A549 (cell line): Measurements from ENCODE around the gene NPR3. TPM values are rescaled to one million over a fixed set of nuclear protein-coding genes. Genes with fewer than 3 reads are reported as not detected.

ENCODE experiments used
- ATAC-seq, 2 experiments: fragments of 200-7000 bp in 1 of 2; fragments of >200 bp in 1 of 2; cut with Nextera tagmentation in 1 of 2; cut with Tn5 transposase in 1 of 2; 3 replicates each; pipeline versions ENCODE4 v1.8.0 to v1.9.1; 2018 to 2020; ENCODE audit warnings: mild to moderate bottlenecking in 1 of 2, moderate library complexity in 1 of 2
- CTCF ChIA-PET: fragments of 300-600 bp; sonication (Branson Sonifier 250); formaldehyde crosslinking; extraction: SDS; loops from one replicate; lab custom pipeline; 2021; ENCODE audit warnings: antibody characterized with exemption, inconsistent platforms; lab: Yijun Ruan, JAX
- POLR2A ChIA-PET: fragments of 350-600 bp; formaldehyde crosslinking; extraction: SDS; loops from one replicate; lab custom pipeline; 2021; ENCODE audit warnings: antibody characterized with exemption, inconsistent platforms; lab: Yijun Ruan, JAX
- DNase-seq, 2 experiments: peaks; one replicate each; pipeline versions ENCODE4 v3.0.0 to v3.0.0-alpha.2; 2011 to 2016; ENCODE audit warnings: low read depth in 1 of 2, low spot score in 1 of 2
- FAIRE-seq: peaks from 2 replicates; lab custom pipeline; 2011; peaks lifted over from hg19 to GRCh38; lab: Jason Lieb, UNC
- H3K27ac ChIP-seq, 2 experiments: fragments of >200 bp; sonication (Bioruptor Twin); formaldehyde crosslinking; 3 replicates each; pipeline ENCODE4 v1.5.1; 2016 to 2017
- H3K4me1 ChIP-seq: fragments of >200 bp; sonication (Bioruptor Twin); formaldehyde crosslinking; 3 replicates; pipeline ENCODE4 v1.6.1; 2016
- H3K4me2 ChIP-seq: fragments of >200 bp; sonication (Bioruptor Twin); formaldehyde crosslinking; 3 replicates; pipeline ENCODE4 v1.6.1; 2016
- H3K4me3 ChIP-seq: fragments of >200 bp; sonication (Bioruptor Twin); formaldehyde crosslinking; 3 replicates; pipeline ENCODE4 v1.5.1; 2016
- H3K9me3 ChIP-seq: fragments of >200 bp; sonication (Bioruptor Twin); formaldehyde crosslinking; 3 replicates; pipeline ENCODE4 v1.6.1; 2016
- CBX8 ChIP-seq: fragments of 200-600 bp; sonication (generic); IDR thresholded peaks from 2 replicates; pipeline ENCODE4 v1.6.1; 2016
- CEBPB ChIP-seq, 2 experiments: fragments of >200 bp in 1 of 2; sonication (Bioruptor Twin) in 1 of 2; formaldehyde crosslinking in 1 of 2; IDR thresholded peaks; 2 replicates each; pipeline ENCODE4 v1.6.1; 2012 to 2016
- CHD4 ChIP-seq: fragments of 200-600 bp; sonication (generic); IDR thresholded peaks from 2 replicates; pipeline ENCODE4 v1.6.1; 2016; ENCODE audit warnings: antibody characterized with exemption, mild to moderate bottlenecking, borderline replicate concordance
- EHF ChIP-seq: fragments of 250-450 bp; sonication (Bioruptor Pico); IDR thresholded peaks from 2 replicates; pipeline ENCODE4 v1.5.0; 2020; ENCODE audit warnings: mild to moderate bottlenecking
- EP300 ChIP-seq, 2 experiments: fragments of >200 bp; sonication (Bioruptor Twin); formaldehyde crosslinking; IDR thresholded peaks; 2 replicates in 1 of 2; 3 replicates in 1 of 2; pipeline ENCODE4 v1.6.1; 2016 to 2017
- FOSL2 ChIP-seq, 2 experiments: fragments of 450-650 bp in 1 of 2; fragments of >200 bp in 1 of 2; sonication (Bioruptor Twin) in 1 of 2; formaldehyde crosslinking; IDR thresholded peaks; 2 replicates each; pipeline versions ENCODE4 v1.5.0 to v1.6.1; 2016 to 2020; ENCODE audit warnings: mild to moderate bottlenecking in 1 of 2, moderate library complexity in 1 of 2
- GATA3 ChIP-seq: IDR thresholded peaks from 2 replicates; pipeline ENCODE4 v1.6.1; 2012; ENCODE audit warnings: borderline replicate concordance
- HDAC2 ChIP-seq: fragments of 200-600 bp; sonication (generic); IDR thresholded peaks from 2 replicates; pipeline ENCODE4 v1.6.1; 2016
- HEYL ChIP-seq: fragments of 250-450 bp; sonication (Bioruptor Pico); IDR thresholded peaks from 2 replicates; pipeline ENCODE4 v1.8.0; 2021; ENCODE audit warnings: mild to moderate bottlenecking, moderate library complexity
- HOXA7 ChIP-seq: fragments of 250-450 bp; sonication (Bioruptor Pico); IDR thresholded peaks from 2 replicates; pipeline ENCODE4 v1.5.0; 2020; ENCODE audit warnings: mild to moderate bottlenecking, moderate library complexity
- HOXB13 ChIP-seq: fragments of 250-450 bp; sonication (Bioruptor Pico); IDR thresholded peaks from 2 replicates; pipeline ENCODE4 v1.5.0; 2020; ENCODE audit warnings: low read depth, mild to moderate bottlenecking, moderate library complexity
- HOXB5 ChIP-seq: fragments of 250-450 bp; sonication (Bioruptor Pico); IDR thresholded peaks from 2 replicates; pipeline ENCODE4 v1.5.0; 2020; ENCODE audit warnings: mild to moderate bottlenecking, moderate library complexity
- JUN ChIP-seq, 2 experiments: fragments of >200 bp; sonication (Bioruptor Twin); formaldehyde crosslinking; IDR thresholded peaks; 2 replicates in 1 of 2; 3 replicates in 1 of 2; pipeline ENCODE4 v1.6.1; 2016 to 2017
- JUNB ChIP-seq: fragments of >200 bp; sonication (Bioruptor Twin); formaldehyde crosslinking; IDR thresholded peaks from 2 replicates; pipeline ENCODE4 v1.6.1; 2016
- NPAS2 ChIP-seq: fragments of 250-450 bp; sonication (Bioruptor Pico); IDR thresholded peaks from 2 replicates; pipeline ENCODE4 v1.8.0; 2022; ENCODE audit warnings: mild to moderate bottlenecking, moderate library complexity, borderline replicate concordance
- NR3C1 ChIP-seq: fragments of >200 bp; sonication (Bioruptor Twin); formaldehyde crosslinking; IDR thresholded peaks from 3 replicates; pipeline ENCODE4 v1.6.1; 2017
- POLR2AphosphoS2 ChIP-seq: conservative IDR thresholded peaks from 2 replicates; pipeline ENCODE4 v1.6.1; 2012; ENCODE audit warnings: low read length, improper control_type of control experiment, inconsistent platforms
- RAD21 ChIP-seq, 2 experiments: fragments of >200 bp in 1 of 2; sonication (Bioruptor Twin) in 1 of 2; formaldehyde crosslinking in 1 of 2; IDR thresholded peaks in 1 of 2; conservative IDR thresholded peaks in 1 of 2; 2 replicates in 1 of 2; 3 replicates in 1 of 2; pipeline ENCODE4 v1.6.1; 2012 to 2018; ENCODE audit warnings: inconsistent platforms in 1 of 2
- RARB ChIP-seq: fragments of 250-450 bp; sonication (Bioruptor Pico); IDR thresholded peaks from 2 replicates; pipeline ENCODE4 v1.8.0; 2021; ENCODE audit warnings: mild to moderate bottlenecking, moderate library complexity
- RCOR1 ChIP-seq: fragments of 150-350 bp; IDR thresholded peaks from 2 replicates; pipeline ENCODE4 v1.6.1; 2014; ENCODE audit warnings: antibody characterized with exemption, low read length, low read depth
- RNF2 ChIP-seq: fragments of 200-600 bp; sonication (generic); IDR thresholded peaks from 2 replicates; pipeline ENCODE4 v1.6.1; 2016; ENCODE audit warnings: low read depth, mild to moderate bottlenecking, antibody characterized with exemption, moderate library complexity, borderline replicate concordance
- SMC3 ChIP-seq: fragments of >200 bp; sonication (Bioruptor Twin); formaldehyde crosslinking; IDR thresholded peaks from 3 replicates; pipeline ENCODE4 v1.6.1; 2018; ENCODE audit warnings: inconsistent platforms
- SREBF2 ChIP-seq: fragments of 450-650 bp; IDR thresholded peaks from 2 replicates; pipeline ENCODE4 v1.6.1; 2014; ENCODE audit warnings: mild to moderate bottlenecking, moderate library complexity
- TFCP2L1 ChIP-seq: fragments of 250-450 bp; sonication (Bioruptor Pico); IDR thresholded peaks from 2 replicates; pipeline ENCODE4 v1.5.0; 2021; ENCODE audit warnings: mild to moderate bottlenecking
- ZSCAN20 ChIP-seq: fragments of 250-450 bp; sonication (Bioruptor Pico); IDR thresholded peaks from 2 replicates; pipeline ENCODE4 v1.8.0; 2022; ENCODE audit warnings: mild to moderate bottlenecking, moderate library complexity
- whole genome bisulfite sequencing: methylation state at CpG from one replicate; pipeline ENCODE4 v1.1.6; 2017; ENCODE audit errors: missing lambda C conversion rate; 5-methylcytosine and 5-hydroxymethylcytosine counted together
- polyA plus RNA-seq, 4 experiments: library from polyadenylated mRNA; depleted of rRNA in 3 of 4; stranded (reverse); fragments of >200 nt; fragmentation: RNase III in 1 of 4; extraction: RNeasy Plus Mini Kit Qiagen cat#74134 plus additional on column Dnase treatment in 1 of 4; gene quantifications; 2 replicates in 3 of 4; 3 replicates in 1 of 4; pipeline ENCODE4 v1.2.3, GENCODE V29; 2011 to 2017
- TF ChIP-seq, protein P1 (sequence below): fragments of 200-600 bp; sonication (generic); IDR thresholded peaks from 2 replicates; pipeline ENCODE4 v1.6.1; 2016; ENCODE audit warnings: antibody characterized with exemption, mild to moderate bottlenecking, moderate library complexity
- TF ChIP-seq, protein P2 (sequence below): fragments of 250-450 bp; sonication (Bioruptor Pico); IDR thresholded peaks from 2 replicates; pipeline ENCODE4 v1.5.0; 2021; ENCODE audit warnings: mild to moderate bottlenecking, moderate library complexity, borderline replicate concordance

Gene NPR3
- polyA plus RNA-seq, 2 of the 4 experiments (the other 2 are of a cell fraction), result 16.4 to 18.6 TPM

DNA sequence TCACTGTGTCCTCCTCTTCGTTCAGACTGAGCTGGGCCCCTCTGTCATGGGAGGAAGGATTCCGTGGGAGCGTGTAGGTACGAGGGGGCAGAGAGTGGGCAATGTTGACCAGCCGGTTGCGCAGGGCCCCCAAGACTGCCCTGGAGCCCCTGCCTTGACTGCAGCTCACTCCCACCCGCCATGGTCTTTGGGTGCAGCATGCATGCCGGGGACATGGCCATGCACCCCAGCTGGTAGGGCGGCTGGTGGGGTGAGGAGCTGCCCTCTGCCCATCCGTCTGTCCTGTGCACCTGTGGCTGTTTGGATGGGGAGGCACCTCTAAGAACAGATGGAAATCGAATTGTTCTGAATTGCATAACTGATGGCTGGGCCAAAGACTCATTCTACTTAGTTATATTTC, 42.6 kb upstream of the NPR3 start (continued):
- TF ChIP-seq, protein P1, sequence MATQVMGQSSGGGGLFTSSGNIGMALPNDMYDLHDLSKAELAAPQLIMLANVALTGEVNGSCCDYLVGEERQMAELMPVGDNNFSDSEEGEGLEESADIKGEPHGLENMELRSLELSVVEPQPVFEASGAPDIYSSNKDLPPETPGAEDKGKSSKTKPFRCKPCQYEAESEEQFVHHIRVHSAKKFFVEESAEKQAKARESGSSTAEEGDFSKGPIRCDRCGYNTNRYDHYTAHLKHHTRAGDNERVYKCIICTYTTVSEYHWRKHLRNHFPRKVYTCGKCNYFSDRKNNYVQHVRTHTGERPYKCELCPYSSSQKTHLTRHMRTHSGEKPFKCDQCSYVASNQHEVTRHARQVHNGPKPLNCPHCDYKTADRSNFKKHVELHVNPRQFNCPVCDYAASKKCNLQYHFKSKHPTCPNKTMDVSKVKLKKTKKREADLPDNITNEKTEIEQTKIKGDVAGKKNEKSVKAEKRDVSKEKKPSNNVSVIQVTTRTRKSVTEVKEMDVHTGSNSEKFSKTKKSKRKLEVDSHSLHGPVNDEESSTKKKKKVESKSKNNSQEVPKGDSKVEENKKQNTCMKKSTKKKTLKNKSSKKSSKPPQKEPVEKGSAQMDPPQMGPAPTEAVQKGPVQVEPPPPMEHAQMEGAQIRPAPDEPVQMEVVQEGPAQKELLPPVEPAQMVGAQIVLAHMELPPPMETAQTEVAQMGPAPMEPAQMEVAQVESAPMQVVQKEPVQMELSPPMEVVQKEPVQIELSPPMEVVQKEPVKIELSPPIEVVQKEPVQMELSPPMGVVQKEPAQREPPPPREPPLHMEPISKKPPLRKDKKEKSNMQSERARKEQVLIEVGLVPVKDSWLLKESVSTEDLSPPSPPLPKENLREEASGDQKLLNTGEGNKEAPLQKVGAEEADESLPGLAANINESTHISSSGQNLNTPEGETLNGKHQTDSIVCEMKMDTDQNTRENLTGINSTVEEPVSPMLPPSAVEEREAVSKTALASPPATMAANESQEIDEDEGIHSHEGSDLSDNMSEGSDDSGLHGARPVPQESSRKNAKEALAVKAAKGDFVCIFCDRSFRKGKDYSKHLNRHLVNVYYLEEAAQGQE, result no peak
- TF ChIP-seq POLR2AphosphoS2 (no peak), HEYL (CRISPR knock-in tag) (no peak), RARB (no peak), GATA3 (no peak), EP300 (IDR thresholded peaks at IDR 0.05) (no peak), EHF (CRISPR knock-in tag) (no peak), JUNB (no peak), HOXA7 (CRISPR knock-in tag) (no peak)
- TF ChIP-seq, protein P2, sequence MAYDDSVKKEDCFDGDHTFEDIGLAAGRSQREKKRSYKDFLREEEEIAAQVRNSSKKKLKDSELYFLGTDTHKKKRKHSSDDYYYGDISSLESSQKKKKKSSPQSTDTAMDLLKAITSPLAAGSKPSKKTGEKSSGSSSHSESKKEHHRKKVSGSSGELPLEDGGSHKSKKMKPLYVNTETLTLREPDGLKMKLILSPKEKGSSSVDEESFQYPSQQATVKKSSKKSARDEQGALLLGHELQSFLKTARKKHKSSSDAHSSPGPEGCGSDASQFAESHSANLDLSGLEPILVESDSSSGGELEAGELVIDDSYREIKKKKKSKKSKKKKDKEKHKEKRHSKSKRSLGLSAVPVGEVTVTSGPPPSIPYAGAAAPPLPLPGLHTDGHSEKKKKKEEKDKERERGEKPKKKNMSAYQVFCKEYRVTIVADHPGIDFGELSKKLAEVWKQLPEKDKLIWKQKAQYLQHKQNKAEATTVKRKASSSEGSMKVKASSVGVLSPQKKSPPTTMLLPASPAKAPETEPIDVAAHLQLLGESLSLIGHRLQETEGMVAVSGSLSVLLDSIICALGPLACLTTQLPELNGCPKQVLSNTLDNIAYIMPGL (CRISPR knock-in tag), result no peak

DNA sequence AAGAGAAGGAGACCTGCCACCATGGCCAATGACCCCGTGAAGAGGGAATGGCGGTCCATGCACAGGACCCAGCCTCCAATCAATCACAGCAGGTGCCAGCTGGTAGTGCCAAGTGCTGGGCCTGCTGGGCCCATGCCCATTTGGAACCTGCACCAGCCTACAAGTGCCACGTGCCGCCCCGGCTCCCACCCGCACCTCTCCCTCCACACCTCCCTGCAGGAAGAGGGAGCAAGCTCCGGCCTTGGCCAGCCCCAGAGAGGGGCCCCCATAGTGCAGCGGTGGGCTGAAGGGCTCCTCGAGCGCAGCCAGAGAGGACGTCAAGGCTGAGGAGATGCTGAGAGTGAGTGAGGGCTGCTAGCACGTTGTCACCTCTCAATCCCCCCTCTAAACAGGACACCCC, 37.8 kb upstream of the NPR3 start:
- WGBS, result 49% methylated on average over 4 of the region's 12 CpGs
- H3K4me2 ChIP-seq, result no peak overlapping the region
- CTCF ChIA-PET, result no interaction called here
- no peak for FAIRE-seq
- no peak overlapping the region for H3K4me3 ChIP-seq
- ATAC-seq, result no peak
- POLR2A ChIA-PET, result no interaction called here
- no peaks in the 10 kb centered on the region for H3K4me1 ChIP-seq
- H3K9me3 ChIP-seq, result no peaks in the 10 kb centered on the region; the same call in 2 of the 3 replicates
- TF ChIP-seq NPAS2, result no peak
- no peak for TF ChIP-seq CBX8
- no peak for TF ChIP-seq HDAC2
- no peak for TF ChIP-seq RNF2
- TF ChIP-seq TFCP2L1 (CRISPR knock-in tag), result no peak
- no peak for TF ChIP-seq HOXB13 (CRISPR knock-in tag)
- TF ChIP-seq SREBF2, result no peak
- TF ChIP-seq CHD4, result no peak
- no peak for TF ChIP-seq FOSL2 (IDR thresholded peaks at IDR 0.05)
- no peak for TF ChIP-seq FOSL2 (CRISPR knock-in tag; IDR thresholded peaks at IDR 0.05)
- TF ChIP-seq NR3C1, result no peak
- no peak for TF ChIP-seq JUN (IDR thresholded peaks at IDR 0.05)
- no peak for TF ChIP-seq SMC3
- no peak for TF ChIP-seq HOXB5 (CRISPR knock-in tag)
- TF ChIP-seq RAD21 (conservative IDR thresholded peaks at IDR 0.05 in 1 of 2, IDR thresholded peaks at IDR 0.05 in 1 of 2), result no peak
- no peak for TF ChIP-seq ZSCAN20 (CRISPR knock-in tag)
- no peak for TF ChIP-seq RCOR1
- no peak for TF ChIP-seq CEBPB (IDR thresholded peaks at IDR 0.05)
- DNase-seq, result no peak
- H3K27ac ChIP-seq, result no peak overlapping the region
